Measurements from ENCODE around the gene ZNF837.

GRCh38 chr19:58394821-58395219 lies 14.0 kb upstream of the ZNF837 start:
- TF ChIP-seq CTCF (IDR thresholded peaks at IDR 0.05): no peak
- TF ChIP-seq RAD21 (conservative IDR thresholded peaks at IDR 0.05 in 1 of 2, IDR thresholded peaks at IDR 0.05 in 1 of 2): no peak
- TF ChIP-seq EP300 (IDR thresholded peaks at IDR 0.05): no peak
- no peak for TF ChIP-seq USF2 (IDR thresholded peaks at IDR 0.05)
- peak; percentile 69 for TF ChIP-seq MAFK (IDR thresholded peaks at IDR 0.05; ENCODE audit: partially characterized antibody)
- TF ChIP-seq SMC3 (IDR thresholded peaks at IDR 0.05): no peak
- TF ChIP-seq CBX2 (IDR thresholded peaks at IDR 0.05; ENCODE audit: borderline replicate concordance, low read depth): no peak
- TF ChIP-seq POLR2A (IDR thresholded peaks at IDR 0.05; ENCODE audit: low read length): no peak
